ENCODE measurements around the gene CXorf58.

CXorf58 gene

GRCh38 chrX:23926015-23926414 lies 18.2 kb downstream of the CXorf58 start:
- Histone ChIP-seq H4K20me1 (ENCODE audit: insufficient read depth, low read length) (no peaks in the 10 kb centered on the region), H3K4me1 (ENCODE audit: insufficient read depth, low read length) (no peaks in the 10 kb centered on the region), H3K79me2 (ENCODE audit: insufficient read depth, low read length) (no peaks in the 10 kb centered on the region), H3K9me3 (ENCODE audit: insufficient read depth, low read length, severe bottlenecking) (no peaks in the 10 kb centered on the region), H3K36me3 (ENCODE audit: insufficient read depth, low read length) (no peaks in the 10 kb centered on the region), H2AFZ (ENCODE audit: low read depth, low read length) (no peak overlapping the region), H3K9ac (ENCODE audit: low read depth, low read length) (no peak overlapping the region), H3K27me3 (ENCODE audit: insufficient read depth, low read length, poor library complexity) (no peaks in the 10 kb centered on the region), H3K27ac (ENCODE audit: low read length) (no peak overlapping the region), H3K4me3 (ENCODE audit: low read depth in 1 of 2, low read length in 2 of 2) (no peak overlapping the region), H3K4me2 (ENCODE audit: insufficient read depth, low read length) (no peak overlapping the region)
- DNase-seq (no peak), ATAC-seq (ENCODE audit: insufficient read depth, low read depth) (no peak)
- TF ChIP-seq CTCF (IDR thresholded peaks at IDR 0.05; ENCODE audit: borderline replicate concordance, extremely low read depth, low read length, poor library complexity, severe bottlenecking): no peak
- TF ChIP-seq EZH2 (IDR thresholded peaks at IDR 0.05; ENCODE audit: borderline replicate concordance, low read depth, low read length, severe bottlenecking): no peak

- H4K20me1 ChIP-seq (ENCODE audit: insufficient read depth, low read length): no peaks in the 10 kb centered on the region
- no peak overlapping the region for H3K4me3 ChIP-seq (ENCODE audit: low read depth in 1 of 2, low read length in 2 of 2)
- H3K9me3 ChIP-seq (ENCODE audit: insufficient read depth, low read length, severe bottlenecking): no peaks in the 10 kb centered on the region
- no peak overlapping the region for H3K4me2 ChIP-seq (ENCODE audit: insufficient read depth, low read length)
- DNase-seq (no peak), ATAC-seq (ENCODE audit: insufficient read depth, low read depth) (no peak)
- TF ChIP-seq CTCF (IDR thresholded peaks at IDR 0.05; ENCODE audit: borderline replicate concordance, extremely low read depth, low read length, poor library complexity, severe bottlenecking) (no peak), EZH2 (IDR thresholded peaks at IDR 0.05; ENCODE audit: borderline replicate concordance, low read depth, low read length, severe bottlenecking) (no peak)
- no peaks in the 10 kb centered on the region for H3K36me3 ChIP-seq (ENCODE audit: insufficient read depth, low read length)
- no peak overlapping the region for H3K9ac ChIP-seq (ENCODE audit: low read depth, low read length)
- no peaks in the 10 kb centered on the region for H3K4me1 ChIP-seq (ENCODE audit: insufficient read depth, low read length)
- H2AFZ ChIP-seq (ENCODE audit: low read depth, low read length): no peak overlapping the region
- H3K27ac ChIP-seq (ENCODE audit: low read length): no peak overlapping the region
- H3K79me2 ChIP-seq (ENCODE audit: insufficient read depth, low read length): no peaks in the 10 kb centered on the region
- no peaks in the 10 kb centered on the region for H3K27me3 ChIP-seq (ENCODE audit: insufficient read depth, low read length, poor library complexity)
These were observed 23.2 kb downstream of the CXorf58 start for GRCh38 chrX:23930894-23931604.

GRCh38 chrX:23932046-23932445 lies 24.2 kb downstream of the CXorf58 start:
- Histone ChIP-seq H3K36me3 (ENCODE audit: insufficient read depth, low read length) (no peaks in the 10 kb centered on the region), H3K9me3 (ENCODE audit: insufficient read depth, low read length, severe bottlenecking) (no peaks in the 10 kb centered on the region), H3K27ac (ENCODE audit: low read length) (no peak overlapping the region), H3K4me2 (ENCODE audit: insufficient read depth, low read length) (no peak overlapping the region), H2AFZ (ENCODE audit: low read depth, low read length) (no peak overlapping the region), H3K79me2 (ENCODE audit: insufficient read depth, low read length) (no peaks in the 10 kb centered on the region), H3K4me3 (ENCODE audit: low read depth in 1 of 2, low read length in 2 of 2) (no peak overlapping the region), H3K9ac (ENCODE audit: low read depth, low read length) (no peak overlapping the region), H3K4me1 (ENCODE audit: insufficient read depth, low read length) (no peaks in the 10 kb centered on the region), H3K27me3 (ENCODE audit: insufficient read depth, low read length, poor library complexity) (no peaks in the 10 kb centered on the region), H4K20me1 (ENCODE audit: insufficient read depth, low read length) (no peaks in the 10 kb centered on the region)
- no peak for TF ChIP-seq EZH2 (IDR thresholded peaks at IDR 0.05; ENCODE audit: borderline replicate concordance, low read depth, low read length, severe bottlenecking)
- no peak for TF ChIP-seq CTCF (IDR thresholded peaks at IDR 0.05; ENCODE audit: borderline replicate concordance, extremely low read depth, low read length, poor library complexity, severe bottlenecking)
- no peak for ATAC-seq (ENCODE audit: insufficient read depth, low read depth)
- DNase-seq: no peak

Data from DND-41 (cell line).